ENCODE data around the gene FYN.

DNA sequence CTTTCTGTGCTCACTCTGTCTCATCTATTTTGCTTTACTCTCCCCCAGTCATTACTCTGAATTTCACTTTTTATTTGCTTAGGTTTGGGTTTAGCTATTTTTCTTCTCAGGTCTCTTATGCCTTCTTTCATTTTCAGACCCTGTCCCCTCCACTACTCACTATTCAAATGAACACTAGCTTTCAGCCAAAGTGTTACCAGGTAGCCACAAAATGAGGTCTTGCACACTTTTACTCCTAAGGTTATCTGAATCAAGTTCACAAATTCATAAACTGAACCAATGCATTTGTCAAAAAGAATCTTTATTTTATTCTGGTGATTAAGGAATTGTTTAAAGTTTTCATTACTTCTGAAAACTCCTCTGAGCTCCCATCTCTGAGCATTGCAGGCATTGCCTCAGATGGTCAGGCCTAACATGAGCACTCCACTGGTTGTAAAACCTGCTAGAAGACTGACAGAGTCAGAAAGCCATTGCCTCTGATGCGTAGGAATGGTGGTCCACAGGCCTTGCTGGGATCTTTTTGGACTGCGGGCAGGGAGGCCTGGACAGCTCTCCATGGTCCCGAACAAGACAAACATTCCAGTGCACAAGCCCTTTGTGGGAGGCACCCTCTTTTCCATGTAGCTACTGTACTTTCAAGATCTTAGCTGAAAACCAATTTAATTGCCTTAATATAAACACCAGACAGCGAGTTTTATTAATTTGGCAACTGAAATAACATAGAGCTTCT is 48.5 kb downstream of the FYN start:
- no peak for TF ChIP-seq EZH2phosphoT487 (conservative IDR thresholded peaks at IDR 0.05; ENCODE audit: low read length)
- TF ChIP-seq, protein P1, sequence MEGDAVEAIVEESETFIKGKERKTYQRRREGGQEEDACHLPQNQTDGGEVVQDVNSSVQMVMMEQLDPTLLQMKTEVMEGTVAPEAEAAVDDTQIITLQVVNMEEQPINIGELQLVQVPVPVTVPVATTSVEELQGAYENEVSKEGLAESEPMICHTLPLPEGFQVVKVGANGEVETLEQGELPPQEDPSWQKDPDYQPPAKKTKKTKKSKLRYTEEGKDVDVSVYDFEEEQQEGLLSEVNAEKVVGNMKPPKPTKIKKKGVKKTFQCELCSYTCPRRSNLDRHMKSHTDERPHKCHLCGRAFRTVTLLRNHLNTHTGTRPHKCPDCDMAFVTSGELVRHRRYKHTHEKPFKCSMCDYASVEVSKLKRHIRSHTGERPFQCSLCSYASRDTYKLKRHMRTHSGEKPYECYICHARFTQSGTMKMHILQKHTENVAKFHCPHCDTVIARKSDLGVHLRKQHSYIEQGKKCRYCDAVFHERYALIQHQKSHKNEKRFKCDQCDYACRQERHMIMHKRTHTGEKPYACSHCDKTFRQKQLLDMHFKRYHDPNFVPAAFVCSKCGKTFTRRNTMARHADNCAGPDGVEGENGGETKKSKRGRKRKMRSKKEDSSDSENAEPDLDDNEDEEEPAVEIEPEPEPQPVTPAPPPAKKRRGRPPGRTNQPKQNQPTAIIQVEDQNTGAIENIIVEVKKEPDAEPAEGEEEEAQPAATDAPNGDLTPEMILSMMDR (IDR thresholded peaks at IDR 0.05; ENCODE audit: insufficient read depth, low read length, poor library complexity, severe bottlenecking): no peak

Measured in SU-DHL-6 (cell line).